Fibroblast of lung (primary cell): ENCODE data around the gene HMOX2. TPM values are rescaled to one million over a fixed set of nuclear protein-coding genes. Genes with fewer than 3 reads are reported as not detected.

Experiments
- DNase-seq, 2 donors: peaks; one replicate each; pipeline versions ENCODE4 v3.0.0 to v3.0.0-alpha.2; 2010; ENCODE audit warnings: low read depth in 2 of 2
- H2AFZ ChIP-seq: 2 replicates; pipeline ENCODE4 v1.5.1; 2012; ENCODE audit warnings: low read length, control low read depth, inconsistent platforms
- H3K27ac ChIP-seq: 2 replicates; pipeline ENCODE4 v1.5.1; 2011; ENCODE audit warnings: low read length, control low read depth; ENCODE audit not compliant: insufficient read depth
- H3K27me3 ChIP-seq: 2 replicates; pipeline ENCODE4 v1.5.1; 2011; ENCODE audit warnings: mild to moderate bottlenecking, low read length; ENCODE audit not compliant: control insufficient read depth, insufficient read depth
- H3K36me3 ChIP-seq: 2 replicates; pipeline ENCODE4 v1.5.1; 2011; ENCODE audit warnings: low read length; ENCODE audit not compliant: control insufficient read depth, insufficient read depth
- H3K4me1 ChIP-seq: 2 replicates; pipeline ENCODE4 v1.5.1; 2011; ENCODE audit warnings: low read length; ENCODE audit not compliant: control insufficient read depth, insufficient read depth; ENCODE audit errors: extremely low read depth
- H3K4me2 ChIP-seq: 2 replicates; pipeline ENCODE4 v1.5.1; 2011; ENCODE audit warnings: low read length, control low read depth; ENCODE audit not compliant: insufficient read depth; ENCODE audit errors: extremely low read depth
- H3K4me3 ChIP-seq, 4 experiments: fragments of 200-600 bp in 1 of 4; sonication (generic) in 1 of 4; replicated peaks in 1 of 4; 2 replicates each; pipeline ENCODE4 v1.5.1; 2011 to 2016; ENCODE audit warnings: low read length in 4 of 4, low read depth in 3 of 4, mild to moderate bottlenecking in 3 of 4, control low read depth in 2 of 4, inconsistent platforms in 1 of 4, mixed read lengths in 1 of 4; ENCODE audit not compliant: insufficient read depth in 1 of 4; ENCODE audit errors: control extremely low read depth in 1 of 4
- H3K79me2 ChIP-seq: 2 replicates; pipeline ENCODE4 v1.5.1; 2012; ENCODE audit warnings: mild to moderate bottlenecking, low read length, inconsistent platforms; ENCODE audit not compliant: control insufficient read depth, insufficient read depth
- H3K9ac ChIP-seq: 2 replicates; pipeline ENCODE4 v1.5.1; 2011; ENCODE audit warnings: mild to moderate bottlenecking, low read length, control low read depth; ENCODE audit not compliant: insufficient read depth
- H3K9me3 ChIP-seq: 2 replicates; pipeline ENCODE4 v1.5.1; 2012; ENCODE audit warnings: low read depth, low read length; ENCODE audit not compliant: control insufficient read depth, insufficient read depth
- H4K20me1 ChIP-seq: 2 replicates; pipeline ENCODE4 v1.5.1; 2011; ENCODE audit warnings: low read length; ENCODE audit not compliant: control insufficient read depth, insufficient read depth; ENCODE audit errors: extremely low read depth
- CTCF ChIP-seq, 2 donors: IDR thresholded peaks in 1 of 2; conservative IDR thresholded peaks in 1 of 2; 1 replicate in 1 of 2; 2 replicates in 1 of 2; pipeline ENCODE4 v1.5.1; 2011 to 2012; ENCODE audit warnings: low read length in 2 of 2, control low read depth in 1 of 2, inconsistent platforms in 1 of 2, low read depth in 1 of 2, mild to moderate bottlenecking in 1 of 2
- EZH2 ChIP-seq: IDR thresholded peaks from 2 replicates; pipeline ENCODE4 v1.5.1; 2012; ENCODE audit warnings: low read length, control low read depth, mild to moderate bottlenecking; ENCODE audit errors: missing control alignments
- polyA plus RNA-seq, 2 donors: library from polyadenylated mRNA; depleted of rRNA in 1 of 2; stranded (reverse) in 1 of 2; unstranded in 1 of 2; fragments of >200 nt; gene quantifications; 2 replicates each; pipeline ENCODE4 v1.2.1, GENCODE V29; 2011 to 2012; ENCODE audit warnings: missing spikeins in 1 of 2
- total RNA-seq: library from RNA; depleted of rRNA; stranded (reverse); fragments of >200 nt; gene quantifications from 2 replicates; pipeline ENCODE4 v1.2.1, GENCODE V29; 2014

The HMOX2 gene
- total and polyA plus RNA-seq, 2 donors (not counting 1 experiment from before 2014, with no cell fraction given): 40.0 to 45.7 TPM

- Histone ChIP-seq H3K4me3 (no peak overlapping the region), H3K4me2 (no peak overlapping the region), H3K9me3 (no peaks in the 10 kb centered on the region), H3K27ac (no peak overlapping the region), H3K36me3 (no peaks in the 10 kb centered on the region), H3K4me1 (no peaks in the 10 kb centered on the region), H3K27me3 (no peaks in the 10 kb centered on the region), H3K79me2 (no peaks in the 10 kb centered on the region), H4K20me1 (no peaks in the 10 kb centered on the region), H2AFZ (no peak overlapping the region), H3K9ac (no peak overlapping the region)
- TF ChIP-seq CTCF (conservative IDR thresholded peaks at IDR 0.05 in 1 of 2, IDR thresholded peaks at IDR 0.05 in 1 of 2; ENCODE audit: low read depth in 1 of 2, low read length in 2 of 2): no peak
- TF ChIP-seq EZH2: no peak
- no peak for DNase-seq
These were observed 48.4 kb downstream of the HMOX2 start for GRCh38 chr16:4524571-4524970.

GRCh38 chr16:4525069-4525468 is 48.9 kb downstream of the HMOX2 start:
- Histone ChIP-seq H3K9ac (no peak overlapping the region), H3K79me2 (no peaks in the 10 kb centered on the region), H3K4me2 (no peak overlapping the region), H3K4me1 (no peaks in the 10 kb centered on the region), H2AFZ (no peak overlapping the region), H3K4me3 (no peak overlapping the region), H3K27me3 (no peaks in the 10 kb centered on the region), H3K27ac (no peak overlapping the region), H3K9me3 (no peaks in the 10 kb centered on the region), H3K36me3 (no peaks in the 10 kb centered on the region), H4K20me1 (no peaks in the 10 kb centered on the region)
- no peak for DNase-seq
- TF ChIP-seq EZH2 (no peak), CTCF (conservative IDR thresholded peaks at IDR 0.05 in 1 of 2, IDR thresholded peaks at IDR 0.05 in 1 of 2; ENCODE audit: low read depth in 1 of 2, low read length in 2 of 2) (no peak)

- H3K9ac ChIP-seq: no peak overlapping the region
- no peak overlapping the region for H3K27ac ChIP-seq
- DNase-seq: no peak
- H3K79me2 ChIP-seq: no peaks in the 10 kb centered on the region
- H2AFZ ChIP-seq: no peak overlapping the region
- no peak overlapping the region for H3K4me3 ChIP-seq
- H3K27me3 ChIP-seq: no peaks in the 10 kb centered on the region
- no peaks in the 10 kb centered on the region for H4K20me1 ChIP-seq
- H3K4me2 ChIP-seq: no peak overlapping the region
- TF ChIP-seq CTCF (conservative IDR thresholded peaks at IDR 0.05 in 1 of 2, IDR thresholded peaks at IDR 0.05 in 1 of 2; ENCODE audit: low read depth in 1 of 2, low read length in 2 of 2): no peak
- TF ChIP-seq EZH2: no peak
- no peaks in the 10 kb centered on the region for H3K9me3 ChIP-seq
- H3K4me1 ChIP-seq: no peaks in the 10 kb centered on the region
- H3K36me3 ChIP-seq: no peaks in the 10 kb centered on the region
These were observed 49.6 kb downstream of the HMOX2 start for GRCh38 chr16:4525634-4526277.
